Fibroblast of skin of abdomen (primary cell): Measurements from ENCODE around the gene MTMR6.

Experiments
- DNase-seq: peaks from one replicate; pipeline ENCODE4 v3.0.0-alpha.2; 2013

MTMR6 gene

DNA sequence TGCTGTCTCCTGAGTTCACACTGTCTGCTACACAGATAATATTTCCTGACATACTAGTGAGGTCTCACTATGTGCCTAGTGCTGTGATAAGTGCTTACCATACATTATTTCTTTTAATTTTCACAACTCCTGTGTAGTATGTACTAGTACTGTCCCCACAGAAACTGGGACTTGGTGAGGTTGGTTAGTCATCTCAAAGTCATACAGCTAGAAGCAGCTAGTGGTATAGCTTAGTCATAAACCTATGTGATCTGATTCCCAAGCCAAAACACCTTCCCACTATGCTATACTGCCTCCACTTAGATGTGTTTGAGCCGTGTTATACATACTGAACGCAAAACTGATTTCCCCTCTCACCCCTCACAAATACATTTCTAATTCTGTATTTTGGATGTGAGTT lies 10.5 kb downstream of the MTMR6 start:
- peak; percentile 16 for DNase-seq

DNA sequence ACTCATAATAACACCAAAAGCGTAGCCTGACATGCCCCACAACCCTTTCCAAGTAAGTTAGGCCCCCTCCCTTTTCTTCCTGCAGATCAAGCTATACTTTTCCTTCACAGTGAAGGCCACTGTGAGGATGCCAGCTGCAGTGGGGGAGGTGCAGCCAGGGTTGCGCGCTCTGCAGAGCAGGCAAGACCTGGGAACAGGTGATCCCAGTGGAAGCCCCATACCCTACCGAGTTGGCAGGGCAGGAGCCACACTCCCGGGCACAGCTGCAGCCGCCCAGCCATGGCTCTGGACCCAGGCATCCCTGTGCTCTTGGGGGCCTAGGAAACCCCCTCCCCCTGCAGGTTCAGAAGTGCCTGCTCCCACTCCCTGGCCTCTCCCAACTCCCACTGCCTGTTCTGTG lies 18.7 kb downstream of the MTMR6 start:
- DNase-seq, result no peak

DNA sequence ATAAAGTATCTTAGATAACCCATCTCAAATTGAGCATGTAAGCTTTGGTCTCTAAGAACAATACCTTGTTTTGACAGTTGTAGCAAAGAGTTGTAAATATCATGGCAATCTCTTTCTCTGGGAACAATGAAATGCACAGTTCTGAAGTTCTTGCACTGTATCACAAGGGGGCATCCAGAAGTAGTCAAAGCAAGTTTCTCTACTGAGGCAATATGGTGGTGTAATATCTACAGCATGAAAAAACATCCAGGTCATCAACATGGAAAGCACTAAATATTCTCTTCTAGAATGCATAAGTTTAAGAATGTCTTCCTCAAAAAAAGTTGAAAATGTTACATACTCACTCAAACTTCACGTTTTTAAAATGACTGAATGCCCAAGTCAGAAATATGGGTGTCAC lies 19.6 kb downstream of the MTMR6 start:
- DNase-seq, result no peak

DNA sequence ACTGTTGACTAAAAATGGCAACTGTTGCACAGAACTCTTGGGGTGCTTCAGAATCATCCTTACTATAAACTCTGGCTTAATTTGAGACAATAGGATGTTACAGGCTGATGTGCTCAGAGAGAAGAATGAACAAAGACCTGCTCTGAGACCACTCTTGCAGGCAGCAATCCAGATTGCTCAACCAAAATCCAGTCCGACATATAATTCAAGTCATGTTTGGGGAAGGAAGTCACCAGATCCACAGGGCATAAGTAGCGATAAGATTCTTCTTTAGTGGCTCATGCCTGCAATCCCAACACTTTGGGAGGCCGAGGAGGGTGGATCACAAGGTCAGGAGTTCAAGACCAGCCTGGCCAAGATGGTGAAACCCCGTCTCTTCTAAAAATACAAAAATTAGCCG lies 20.6 kb downstream of the MTMR6 start:
- DNase-seq, result no peak

DNA sequence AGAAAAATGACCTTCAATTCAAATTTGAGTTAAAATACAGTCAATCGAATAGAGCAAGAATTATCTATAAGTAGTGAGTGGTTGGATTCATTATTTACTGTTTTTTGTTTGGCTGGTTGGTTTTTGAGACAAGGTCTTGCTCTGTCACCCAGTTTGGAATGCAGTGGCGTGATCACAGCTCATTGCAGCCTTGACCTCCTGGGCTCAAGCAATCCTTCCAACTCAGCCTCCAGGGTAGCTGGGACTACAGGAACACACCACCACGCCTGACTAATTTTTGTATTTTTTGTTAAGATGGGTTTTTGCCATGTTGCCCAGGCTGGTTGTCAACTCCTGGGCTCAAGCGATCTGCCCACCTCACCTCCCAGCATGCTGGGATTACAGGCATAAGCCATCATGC lies 25.0 kb downstream of the MTMR6 start:
- no peak for DNase-seq

DNA sequence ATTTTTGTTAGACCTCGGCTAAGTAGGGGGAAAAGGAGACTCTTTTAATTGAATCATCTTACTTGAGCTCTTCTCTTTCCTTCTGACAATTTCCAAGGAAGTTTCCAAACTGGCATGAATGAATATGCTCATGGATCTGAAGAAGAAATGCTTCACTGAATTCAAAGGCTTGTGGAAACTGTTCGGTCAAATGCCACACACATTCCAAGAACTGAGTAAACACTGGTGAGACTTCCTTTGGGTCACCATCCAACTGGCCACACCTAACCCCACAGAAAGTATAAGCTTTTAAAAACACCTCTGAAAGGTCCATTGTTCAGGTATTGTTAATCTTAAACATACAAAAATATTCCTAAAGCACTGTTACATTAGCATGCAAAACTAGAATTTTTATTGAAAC lies 33.6 kb downstream of the MTMR6 start:
- DNase-seq, result no peak

DNA sequence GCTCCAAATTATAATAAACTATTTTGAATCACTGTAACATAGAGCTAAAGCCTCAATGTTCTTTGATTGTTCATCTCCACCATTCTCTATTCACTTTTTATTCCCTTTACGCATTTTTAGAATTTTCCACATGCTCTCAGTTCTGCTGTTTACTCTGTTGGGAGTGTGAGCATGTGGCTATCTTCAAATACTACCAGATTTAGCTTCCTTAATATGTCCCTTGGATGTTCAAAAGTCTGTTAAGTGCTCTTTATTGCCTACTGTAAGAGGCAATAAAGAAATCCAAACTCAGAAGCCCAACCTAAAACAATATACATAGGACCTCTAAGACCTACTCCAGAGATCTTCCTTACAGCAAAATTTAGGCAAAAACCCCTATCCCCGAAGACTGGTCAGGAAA lies 34.5 kb downstream of the MTMR6 start:
- no peak for DNase-seq

DNA sequence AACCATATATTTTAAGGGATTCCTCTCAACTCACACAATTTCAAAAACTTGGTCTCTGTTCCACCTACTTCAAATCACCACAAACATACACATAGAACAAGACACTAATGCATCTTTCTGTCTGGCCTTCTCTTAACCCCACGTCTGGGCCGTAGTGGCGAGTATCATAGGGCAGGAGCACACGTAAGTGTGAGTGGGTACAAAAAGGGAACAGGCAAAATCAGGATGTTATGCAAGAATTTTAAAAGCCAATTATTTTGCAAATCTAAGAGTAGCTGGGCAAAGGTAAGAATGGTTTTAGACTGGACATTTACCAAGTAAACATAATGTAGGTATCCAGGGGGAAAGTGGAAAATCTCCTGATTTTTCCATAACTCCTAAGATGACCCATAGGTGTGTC lies 35.1 kb downstream of the MTMR6 start:
- no peak for DNase-seq

DNA sequence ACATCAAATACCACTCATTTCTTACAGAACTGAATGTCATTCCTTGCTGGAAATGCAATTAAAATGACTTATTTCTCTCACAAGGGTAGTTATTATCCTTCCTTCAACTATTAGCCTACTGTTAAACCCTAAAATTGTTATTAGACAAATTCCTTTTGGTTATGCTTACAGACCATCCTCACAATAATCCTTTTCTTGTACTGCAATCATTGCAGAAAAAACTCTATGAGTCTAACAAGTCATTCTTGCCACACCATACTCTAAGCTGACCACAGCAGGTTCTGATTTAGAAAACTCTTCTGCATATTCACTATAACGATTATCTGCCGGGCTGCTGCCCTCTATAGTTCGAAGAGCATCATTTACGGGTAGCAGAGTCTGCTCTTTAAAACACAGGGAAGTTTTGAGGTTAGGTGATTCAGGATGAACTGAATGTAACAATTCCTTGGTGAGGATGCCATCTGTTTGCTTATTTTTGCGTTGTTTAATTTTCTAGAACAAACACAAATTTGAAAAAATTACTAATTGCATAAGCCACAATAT lies 38.2 kb downstream of the MTMR6 start:
- peak; percentile 48 for DNase-seq

DNA sequence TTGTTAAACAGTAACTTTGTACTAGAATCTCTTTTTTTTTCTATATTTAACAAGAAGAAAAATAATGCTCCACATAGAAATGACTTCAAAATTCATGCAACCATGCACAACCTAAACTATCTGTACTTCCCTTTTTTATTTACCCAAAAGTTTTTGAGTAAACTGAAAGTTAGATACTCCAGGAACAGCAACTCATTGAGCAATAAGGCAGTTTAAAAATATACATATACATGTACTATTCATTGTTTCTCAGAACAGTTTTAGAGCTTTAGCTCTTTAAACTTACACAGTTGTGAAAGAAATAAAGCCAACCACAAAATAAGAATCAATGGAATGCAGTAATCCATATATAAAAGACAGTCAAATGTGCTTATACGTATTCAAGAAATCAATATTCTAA lies 39.2 kb downstream of the MTMR6 start:
- DNase-seq, result no peak

DNA sequence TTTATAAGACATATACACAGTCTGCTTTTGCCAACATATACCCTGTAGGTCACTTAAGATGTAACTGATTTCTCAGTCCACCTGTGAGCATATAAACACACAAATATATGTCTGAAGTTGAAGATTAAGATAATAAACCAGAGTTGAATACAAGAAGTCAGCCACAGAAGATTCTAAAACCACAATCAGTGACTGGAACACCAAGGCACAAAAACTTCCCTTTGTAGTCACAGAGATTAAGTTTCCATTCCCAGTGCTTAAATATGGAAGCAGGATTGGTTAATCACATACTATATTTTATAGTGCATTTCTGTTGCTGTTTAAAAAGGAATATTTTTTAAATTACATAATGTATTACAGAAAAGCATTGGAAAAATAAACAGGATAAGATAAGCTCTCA lies 39.9 kb downstream of the MTMR6 start:
- no peak for DNase-seq

DNA sequence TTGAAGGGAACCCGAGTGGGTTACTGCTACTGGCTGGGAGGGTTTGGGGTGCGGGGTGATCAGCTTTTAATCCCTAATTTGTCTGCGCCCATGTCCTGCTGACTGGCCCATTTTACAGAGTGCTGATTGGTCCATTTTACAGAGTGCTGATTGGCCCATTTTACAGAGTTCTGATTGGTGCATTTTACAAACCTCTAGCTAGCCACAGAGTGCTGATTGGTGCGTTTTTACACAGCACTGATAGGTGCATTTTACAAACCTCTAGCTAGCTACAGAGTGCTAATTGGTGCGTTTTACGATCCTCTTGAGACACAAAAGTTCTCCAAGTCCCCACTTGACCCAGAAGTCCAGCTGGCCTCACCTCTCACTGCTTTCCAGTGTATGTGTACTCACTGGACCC lies 43.2 kb downstream of the MTMR6 start:
- DNase-seq, result no peak

DNA sequence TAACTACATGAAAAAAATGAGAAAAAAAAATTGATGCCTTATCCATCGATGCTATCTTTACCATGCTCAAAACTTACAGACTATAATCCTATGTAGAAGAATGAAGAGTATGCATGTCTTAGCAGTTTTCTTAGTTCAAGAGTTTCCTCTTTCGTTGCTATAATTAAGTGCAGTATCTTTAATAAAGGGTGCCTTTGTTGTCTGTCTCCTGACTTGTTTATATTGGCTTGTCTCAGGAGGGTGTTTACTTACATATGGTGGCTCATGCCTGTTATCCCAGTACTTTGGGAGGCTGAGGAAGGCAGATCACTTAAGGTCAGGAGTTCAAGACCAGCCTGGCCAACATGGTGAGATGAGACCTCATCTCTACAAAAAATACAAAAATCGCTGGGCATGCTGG lies 44.3 kb downstream of the MTMR6 start:
- no peak for DNase-seq

DNA sequence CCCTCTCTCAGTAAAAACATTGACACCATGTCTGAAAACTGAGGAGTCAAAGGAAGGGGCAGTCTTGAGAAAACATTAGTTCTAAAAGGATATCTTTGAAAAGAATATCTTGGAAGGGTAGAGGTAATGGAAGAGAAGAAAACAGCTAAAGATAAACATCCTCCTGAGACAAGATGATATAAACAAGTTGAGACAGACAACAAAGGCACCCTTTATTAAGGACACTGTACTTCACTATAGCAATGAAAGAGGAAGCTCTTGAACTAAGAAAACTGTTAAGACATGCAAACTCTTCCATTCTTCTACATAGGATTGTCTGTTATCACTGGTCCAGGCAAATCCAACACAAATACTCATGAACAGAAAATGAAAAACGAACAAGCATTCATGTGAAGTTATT lies 46.3 kb downstream of the MTMR6 start:
- DNase-seq, result no peak

DNA sequence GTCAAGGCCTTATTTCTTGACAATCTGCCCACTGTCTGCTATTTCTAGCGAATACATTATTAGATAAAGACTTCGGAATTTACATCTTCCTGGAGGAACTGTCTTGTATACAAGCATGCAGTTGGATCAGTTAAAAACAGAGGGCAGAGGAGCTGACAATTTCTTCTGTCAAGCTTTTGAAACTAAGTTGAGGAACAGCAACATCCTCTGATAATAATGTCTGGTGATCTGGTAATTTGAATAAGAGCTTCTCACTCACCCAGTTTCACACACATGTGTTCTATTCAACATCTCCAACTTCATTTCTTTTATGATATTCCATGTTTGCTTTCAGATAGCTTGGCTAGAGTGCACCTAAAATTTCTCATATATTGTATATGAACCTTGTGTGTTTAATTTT lies 50.2 kb downstream of the MTMR6 start:
- no peak for DNase-seq

DNA sequence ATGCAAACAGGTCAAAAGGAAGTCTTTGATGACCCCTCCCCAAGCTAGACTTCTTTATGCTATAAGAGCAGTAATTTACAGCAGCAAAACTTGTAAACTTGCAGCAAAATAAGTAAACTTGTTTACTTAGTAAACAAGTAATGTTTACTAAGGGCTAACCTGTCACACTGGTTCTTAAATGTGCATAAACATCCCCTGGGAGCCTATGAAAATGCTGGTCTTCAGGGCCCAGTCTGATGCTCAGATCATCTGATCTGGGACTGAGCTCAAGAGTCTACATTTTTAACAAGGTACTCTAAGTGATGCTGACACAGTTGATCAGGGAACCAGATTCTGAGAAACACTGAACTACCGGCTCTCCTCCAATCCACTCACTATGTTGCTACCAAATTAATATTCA lies 53.4 kb downstream of the MTMR6 start:
- no peak for DNase-seq

DNA sequence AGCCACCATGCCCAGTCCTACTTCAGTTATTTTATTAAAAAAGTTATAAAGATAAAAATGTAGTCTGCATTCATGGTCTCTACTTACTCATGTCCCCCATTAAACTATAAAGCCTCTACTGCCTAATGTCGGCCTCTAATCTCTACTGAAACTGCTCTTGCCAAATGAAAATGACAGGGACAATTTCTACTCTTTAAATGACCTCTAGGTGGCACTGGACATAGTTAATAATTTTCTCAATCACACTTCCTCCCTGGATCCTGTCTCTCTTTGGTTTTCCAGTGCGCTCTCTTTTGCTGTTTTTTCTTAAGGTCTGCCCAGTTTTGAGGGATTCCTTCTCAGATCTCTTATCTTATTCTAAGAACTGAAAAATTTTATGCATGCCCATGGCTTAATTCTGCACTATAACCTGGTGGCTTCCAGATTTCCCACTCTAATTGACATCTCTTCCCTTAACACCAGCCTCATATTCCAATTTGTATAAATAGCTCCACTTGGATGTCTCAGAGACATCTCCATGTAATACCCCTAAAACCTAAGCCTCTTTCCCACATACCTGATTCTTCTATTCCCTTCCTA lies 54.3 kb downstream of the MTMR6 start:
- DNase-seq, result no peak

DNA sequence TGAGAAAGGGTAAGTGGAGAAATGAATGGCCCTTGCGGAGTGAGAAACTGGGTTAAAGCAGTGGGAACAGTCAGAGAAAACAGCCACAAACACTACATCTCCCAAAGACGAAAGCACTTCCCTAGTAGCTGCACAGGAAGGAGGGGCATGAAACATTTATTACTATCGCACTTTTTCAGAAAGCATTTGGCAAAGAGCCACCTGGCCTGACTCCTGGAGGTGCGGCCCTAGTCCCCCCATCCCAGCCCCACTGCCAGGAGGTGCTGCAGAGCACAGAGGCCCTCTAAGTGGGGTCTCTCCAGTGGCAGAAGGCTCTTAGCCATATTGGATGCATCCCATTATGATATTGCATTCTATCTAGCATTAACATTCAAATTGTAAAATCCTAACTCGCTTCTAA lies 55.8 kb downstream of the MTMR6 start:
- DNase-seq, result no peak

DNA sequence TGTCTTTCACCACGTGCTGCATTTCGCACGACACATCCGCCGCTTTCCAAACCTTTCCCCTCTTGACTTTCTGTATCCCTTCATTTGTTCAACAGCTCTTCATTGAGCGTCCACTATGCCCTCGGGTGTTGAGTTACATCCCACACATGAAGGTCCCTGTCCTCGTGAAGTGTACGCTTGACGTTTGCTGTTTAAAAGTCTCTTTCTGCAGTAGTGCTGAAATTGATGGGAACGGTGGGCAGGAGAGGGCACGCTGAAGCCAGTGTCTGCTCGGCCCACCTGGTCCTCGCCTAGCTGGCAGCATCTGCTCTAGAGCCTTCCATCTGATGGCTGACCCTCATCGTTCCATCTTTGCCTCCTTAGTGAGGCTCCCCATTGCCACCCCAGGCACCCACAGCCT lies 59.6 kb downstream of the MTMR6 start:
- DNase-seq, result no peak

DNA sequence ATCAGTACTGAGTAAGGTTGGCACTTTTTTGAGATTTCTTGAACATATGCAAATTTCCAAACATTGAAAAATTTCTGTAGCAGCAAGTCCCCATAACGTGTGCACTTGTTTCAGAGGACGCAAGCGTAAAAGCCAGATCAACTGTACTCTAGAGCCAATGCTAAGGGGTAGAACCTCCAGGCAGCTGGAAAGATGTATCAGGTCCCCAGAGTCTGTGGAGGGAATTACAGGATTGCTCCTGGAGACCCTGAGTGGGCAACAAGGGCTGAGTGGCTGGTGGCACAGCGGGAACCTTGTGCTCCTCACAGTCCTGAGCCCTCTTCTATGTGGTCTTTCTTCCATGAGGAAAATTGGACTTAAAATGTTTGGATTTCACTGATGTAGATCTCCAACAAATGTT lies 61.3 kb downstream of the MTMR6 start:
- no peak for DNase-seq

DNA sequence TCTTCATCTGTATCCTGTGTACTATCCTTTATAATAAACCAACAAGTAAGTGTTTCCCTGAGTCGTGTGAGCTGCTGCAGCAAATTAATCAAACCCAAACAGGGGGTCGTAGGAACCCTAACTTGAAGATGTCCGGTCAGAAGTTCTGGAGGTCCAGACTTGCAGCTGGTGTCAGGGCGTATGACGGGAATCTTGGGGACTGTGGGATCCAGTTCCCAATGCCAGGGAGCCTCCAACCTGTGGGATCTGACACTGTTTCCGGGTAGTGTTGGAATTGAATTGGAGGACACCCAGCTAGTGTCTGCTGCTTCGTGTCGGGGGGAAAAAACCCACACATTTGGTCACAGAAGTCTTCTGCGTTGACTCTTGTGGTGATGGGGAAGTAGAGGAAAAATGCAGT lies 63.1 kb downstream of the MTMR6 start:
- DNase-seq, result no peak

DNA sequence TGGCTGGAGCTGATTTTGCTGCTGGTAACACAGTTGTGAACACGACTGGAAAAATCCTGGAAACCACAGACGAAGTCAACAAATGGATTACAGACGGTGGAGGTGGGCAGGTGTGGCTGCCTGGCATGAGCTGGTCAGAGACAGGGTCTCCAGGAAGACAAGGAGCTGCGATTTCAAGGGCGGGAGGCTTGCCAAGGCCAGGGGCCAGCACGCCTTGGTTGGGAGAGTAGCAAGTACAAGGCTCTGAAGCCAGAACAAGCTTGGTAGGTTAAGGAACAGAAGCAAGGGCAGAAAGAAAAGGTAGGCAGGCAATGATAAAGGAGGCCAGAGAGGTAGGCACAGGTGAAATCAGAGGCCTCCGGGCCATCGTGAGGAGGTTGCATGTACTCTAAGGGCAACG lies 64.5 kb downstream of the MTMR6 start:
- DNase-seq, result no peak

DNA sequence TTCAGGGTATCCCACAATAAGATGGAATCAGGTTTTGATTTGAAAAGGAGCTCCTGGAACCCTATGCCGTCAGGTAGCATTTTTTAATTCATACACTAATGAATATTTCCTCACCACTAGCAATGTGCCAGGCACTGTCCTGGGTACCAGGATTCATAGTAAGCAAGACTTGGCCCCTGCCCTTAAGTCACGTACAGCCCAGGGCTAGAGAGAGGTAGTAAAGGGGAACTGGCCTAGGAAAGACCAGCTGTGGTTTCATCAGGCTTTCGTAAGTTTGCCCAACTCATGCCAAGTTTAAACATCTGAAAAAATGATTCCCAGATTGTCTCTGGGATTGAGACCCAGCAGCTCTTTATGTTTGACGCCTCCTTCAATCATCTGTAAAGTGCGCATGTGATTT lies 69.3 kb downstream of the MTMR6 start:
- no peak for DNase-seq

DNA sequence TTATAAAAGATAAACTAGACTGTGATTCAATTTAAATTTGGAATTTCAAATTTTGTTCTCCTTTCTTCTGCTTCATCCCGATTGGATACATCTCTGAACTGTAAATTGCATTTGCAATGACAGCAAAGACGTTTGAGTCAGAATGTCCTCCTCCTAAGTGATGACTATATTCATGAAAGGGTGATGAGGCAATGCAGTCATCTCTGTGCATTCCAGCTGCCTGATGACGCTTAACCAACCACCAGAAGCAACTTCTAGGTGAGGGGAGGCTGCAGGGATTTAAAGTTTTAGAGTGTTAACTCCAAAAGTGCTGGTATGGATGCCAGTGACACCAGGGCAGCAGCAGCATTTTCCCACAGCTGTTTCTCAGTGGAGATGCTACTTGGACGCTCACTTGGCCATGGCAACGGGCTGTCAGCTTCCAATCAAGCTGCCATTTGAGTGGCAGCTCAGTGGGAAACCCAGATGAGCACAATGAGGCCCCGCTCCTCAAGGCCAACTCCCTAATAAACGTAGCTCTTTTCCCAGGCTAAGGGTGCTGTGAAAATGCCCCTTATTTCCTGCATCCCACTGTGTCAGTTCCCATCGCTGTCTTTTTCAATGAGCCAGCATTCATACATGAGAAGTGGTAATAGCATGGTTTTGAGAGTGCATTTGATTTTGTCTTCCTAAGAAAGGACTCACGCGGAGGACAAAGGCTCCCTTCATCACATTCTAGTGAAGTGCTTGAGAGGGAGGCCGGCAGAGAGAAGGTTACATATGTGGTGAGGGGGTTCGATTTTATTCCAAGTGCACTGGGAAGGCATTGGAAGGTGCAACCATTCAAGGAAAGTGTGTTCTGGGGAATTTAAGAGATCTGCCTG lies 70.0 kb downstream of the MTMR6 start:
- peak; percentile 30 for DNase-seq

DNA sequence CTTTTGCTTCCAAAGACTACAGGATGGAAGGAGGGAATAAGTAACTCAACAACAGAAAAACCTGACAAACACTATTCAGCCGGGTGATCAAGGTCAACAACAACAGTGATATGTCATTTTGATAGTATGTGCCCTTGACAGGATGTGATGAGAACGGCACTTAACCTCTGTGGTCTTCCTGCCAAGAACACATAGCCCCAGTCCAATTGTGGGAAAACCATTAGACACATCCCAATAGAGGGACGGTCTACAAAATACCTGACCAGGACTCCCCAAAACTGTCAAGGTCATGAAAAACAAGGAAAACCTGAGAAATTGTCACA lies 72.1 kb downstream of the MTMR6 start:
- no peak for DNase-seq
